Measurements from ENCODE around the gene VMO1.

DNA sequence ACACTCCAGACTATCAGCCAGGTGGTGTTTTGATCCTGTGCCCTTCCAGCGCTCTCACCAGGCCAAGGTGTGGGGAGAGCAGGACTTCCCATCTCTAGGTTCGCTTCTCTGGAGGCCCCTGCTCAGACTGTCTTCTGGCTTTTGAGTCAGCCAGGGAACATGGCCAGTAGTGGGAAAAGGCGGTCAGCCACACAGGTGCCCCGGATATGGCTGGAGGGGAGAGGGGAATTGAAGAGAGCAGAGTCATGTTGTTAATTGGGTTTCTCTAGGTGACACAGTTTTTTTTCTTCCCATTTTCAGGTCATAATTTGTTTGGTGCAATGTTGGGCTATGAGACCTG lies 48.5 kb upstream of the VMO1 start:
- TF ChIP-seq SUZ12 (IDR thresholded peaks at IDR 0.05): no peak
- no peak for TF ChIP-seq BHLHE40 (IDR thresholded peaks at IDR 0.05; ENCODE audit: borderline replicate concordance)
- no peak for TF ChIP-seq LEF1 (IDR thresholded peaks at IDR 0.05; ENCODE audit: borderline replicate concordance)
- TF ChIP-seq SP1 (IDR thresholded peaks at IDR 0.05): no peak
- no peak for TF ChIP-seq FOXM1 (IDR thresholded peaks at IDR 0.05; ENCODE audit: borderline replicate concordance)
- no peak for TF ChIP-seq TARDBP (IDR thresholded peaks at IDR 0.05)
- TF ChIP-seq L3MBTL2 (conservative IDR thresholded peaks at IDR 0.05): no peak
- TF ChIP-seq FOXK2 (IDR thresholded peaks at IDR 0.05): no peak
- TF ChIP-seq NFRKB (IDR thresholded peaks at IDR 0.05): no peak
- no peak for TF ChIP-seq ELF4 (IDR thresholded peaks at IDR 0.05)
- no peak for TF ChIP-seq FOXA1 (IDR thresholded peaks at IDR 0.05)
- TF ChIP-seq ARNT (IDR thresholded peaks at IDR 0.05): no peak

All from HEK293T (cell line).